Endothelial cell of umbilical vein (primary cell): Measurements from ENCODE around the gene PLXDC2.

Experiments
- CTCF ChIP-seq, 2 donors: IDR thresholded peaks; 1 replicate in 1 of 2; 2 replicates in 1 of 2; pipeline ENCODE4 v1.5.1; 2011; ENCODE audit warnings: low read length in 2 of 2, mild to moderate bottlenecking in 2 of 2, moderate library complexity in 2 of 2, control low read depth in 1 of 2, inconsistent platforms in 1 of 2, low read depth in 1 of 2; ENCODE audit not compliant: insufficient read depth in 1 of 2; ENCODE audit errors: extremely low read depth in 1 of 2
- EZH2 ChIP-seq: IDR thresholded peaks from 2 replicates; pipeline ENCODE4 v1.6.1; 2012; ENCODE audit warnings: borderline replicate concordance, low read depth, mild to moderate bottlenecking, moderate library complexity, low read length, inconsistent platforms; ENCODE audit not compliant: severe bottlenecking
- FOS ChIP-seq: IDR thresholded peaks from 2 replicates; pipeline ENCODE4 v1.6.1; 2011; ENCODE audit warnings: mild to moderate bottlenecking, low read length, moderate library complexity, borderline replicate concordance; ENCODE audit not compliant: insufficient read depth
- JUN ChIP-seq: IDR thresholded peaks from 2 replicates; pipeline ENCODE4 v1.6.1; 2011; ENCODE audit warnings: borderline replicate concordance, low read depth; ENCODE audit not compliant: insufficient read length, insufficient read depth
- MAX ChIP-seq: IDR thresholded peaks from 2 replicates; pipeline ENCODE4 v1.6.1; 2011; ENCODE audit not compliant: insufficient read depth, insufficient read length
- MYC ChIP-seq: IDR thresholded peaks from one replicate; pipeline ENCODE4 v1.6.1; 2011; ENCODE audit warnings: mild to moderate bottlenecking, low read depth, low read length
- POLR2A ChIP-seq: IDR thresholded peaks from 2 replicates; pipeline ENCODE4 v1.6.1; 2012; ENCODE audit warnings: low read depth, mild to moderate bottlenecking, control low read depth, low read length
- POLR2AphosphoS5 ChIP-seq: IDR thresholded peaks from 2 replicates; pipeline ENCODE4 v1.6.1; 2012; ENCODE audit warnings: low read depth, mild to moderate bottlenecking, control low read depth, low read length, moderate library complexity; ENCODE audit not compliant: insufficient read depth

GRCh38 chr10:19840776-19841175, 24.5 kb downstream of the PLXDC2 start:
- no peak for TF ChIP-seq POLR2AphosphoS5
- TF ChIP-seq MAX: no peak
- TF ChIP-seq CTCF (IDR thresholded peaks at IDR 0.05; ENCODE audit: extremely low read depth in 1 of 2, insufficient read depth in 1 of 2, low read depth in 1 of 2, low read length in 2 of 2): no peak
- no peak for TF ChIP-seq MYC
- TF ChIP-seq POLR2A: no peak
- no peak for TF ChIP-seq EZH2
- TF ChIP-seq FOS: no peak
- no peak for TF ChIP-seq JUN
